IPS-NIHi11 (cell line): ENCODE measurements around the gene SINHCAF.
"Not testable (repeated sequence)": the region's sequence is repeated elsewhere in the genome, so short reads cannot be mapped to it uniquely, and the experiment has no call there.

Experiments
- DNase-seq: peaks from one replicate; pipeline ENCODE4 v3.0.0; 2012; ENCODE audit warnings: mixed read lengths, low spot score

SINHCAF gene, protein sequence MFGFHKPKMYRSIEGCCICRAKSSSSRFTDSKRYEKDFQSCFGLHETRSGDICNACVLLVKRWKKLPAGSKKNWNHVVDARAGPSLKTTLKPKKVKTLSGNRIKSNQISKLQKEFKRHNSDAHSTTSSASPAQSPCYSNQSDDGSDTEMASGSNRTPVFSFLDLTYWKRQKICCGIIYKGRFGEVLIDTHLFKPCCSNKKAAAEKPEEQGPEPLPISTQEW

DNA sequence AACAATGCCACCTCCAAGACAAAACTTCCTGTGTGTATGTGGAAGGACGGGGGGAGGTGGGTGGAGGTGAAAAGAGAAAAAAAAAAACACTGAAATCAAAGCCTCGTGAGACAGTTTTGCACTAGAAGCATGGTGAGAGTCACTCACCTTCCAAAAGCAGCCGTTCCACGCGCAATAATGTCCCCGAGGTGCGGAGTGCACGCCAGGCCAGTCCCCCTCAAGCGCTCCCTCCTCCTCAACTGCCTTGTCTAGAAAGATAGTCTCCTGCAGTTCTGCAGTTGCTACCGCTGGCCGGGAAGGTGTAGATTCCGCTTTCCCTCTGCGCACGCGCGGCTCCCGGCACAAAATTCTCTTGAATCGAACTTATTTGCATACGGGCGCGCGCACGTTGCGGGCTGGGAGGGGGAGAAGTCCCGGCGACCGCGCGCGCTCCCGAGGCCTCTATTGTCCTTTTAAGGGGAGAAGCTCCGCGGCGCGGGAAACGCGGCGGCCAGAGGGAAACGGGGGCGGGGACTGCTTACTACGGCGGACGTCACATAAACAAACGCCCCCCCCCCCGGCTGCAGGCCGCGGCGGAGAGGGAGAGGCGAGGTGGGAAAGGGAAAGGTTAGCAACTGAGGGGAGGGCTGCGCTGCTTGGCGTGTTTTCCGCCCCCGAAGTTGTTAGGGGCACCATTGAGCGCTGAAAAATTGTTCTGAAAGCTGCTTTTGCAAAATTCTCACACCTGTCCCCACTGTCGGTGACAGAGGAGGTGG is at the start of gene SINHCAF:
Gene SINHCAF (minus strand): TSS at position 274 of the 755 bp plus-strand sequence. CDS start 27,946 bp downstream, outside the sequence.
- peak; percentile 94 for DNase-seq

- DNase-seq: not testable (repeated sequence)
Observed at GRCh38 chr12:31375422-31375821, 49.5 kb upstream of the SINHCAF start.

GRCh38 chr12:31371256-31371620 is 45.3 kb upstream of the SINHCAF start:
- no peak for DNase-seq

GRCh38 chr12:31370531-31371255 is 44.7 kb upstream of the SINHCAF start:
- peak; percentile 68 for DNase-seq

DNA sequence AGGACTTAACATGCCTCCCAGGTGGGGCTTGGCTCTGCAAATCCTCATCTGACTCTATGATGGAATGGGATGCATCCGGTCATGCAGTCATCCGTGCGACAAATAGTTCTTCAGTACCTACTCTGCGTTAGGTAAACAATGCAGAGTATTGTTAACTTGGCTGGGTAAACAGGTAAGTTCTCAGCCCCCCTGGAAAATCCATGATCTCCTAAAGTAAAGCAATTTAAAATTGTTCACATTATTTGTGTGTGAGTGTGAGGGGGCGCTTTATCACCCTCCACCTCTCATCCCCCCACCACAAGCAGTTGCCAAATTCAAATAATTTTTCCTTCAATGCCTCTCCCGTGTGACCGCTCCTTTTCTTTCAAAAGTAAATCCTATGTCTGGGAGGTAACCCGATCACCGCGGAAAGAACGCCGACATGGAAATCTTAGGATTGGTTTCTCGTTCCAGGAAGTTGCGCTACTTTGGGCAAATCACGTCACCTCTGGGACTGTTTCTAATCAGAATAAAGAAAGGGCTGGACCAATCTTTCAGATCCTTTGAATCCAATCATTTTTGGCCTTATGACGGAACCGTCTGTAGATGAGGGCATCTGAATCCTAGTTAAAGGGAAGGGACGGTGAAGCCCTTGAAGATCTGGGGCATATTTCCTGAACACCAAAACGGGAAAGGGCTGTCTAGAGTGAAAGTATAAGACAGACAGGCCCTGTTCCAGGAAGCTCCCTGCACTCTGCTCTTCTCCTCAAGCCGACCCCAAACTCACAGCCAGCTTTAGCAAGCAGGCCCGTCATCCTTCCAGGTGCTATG is 44.0 kb upstream of the SINHCAF start:
- DNase-seq: no peak

- DNase-seq: no peak
Observed at GRCh38 chr12:31368666-31369361, 42.9 kb upstream of the SINHCAF start.

DNA sequence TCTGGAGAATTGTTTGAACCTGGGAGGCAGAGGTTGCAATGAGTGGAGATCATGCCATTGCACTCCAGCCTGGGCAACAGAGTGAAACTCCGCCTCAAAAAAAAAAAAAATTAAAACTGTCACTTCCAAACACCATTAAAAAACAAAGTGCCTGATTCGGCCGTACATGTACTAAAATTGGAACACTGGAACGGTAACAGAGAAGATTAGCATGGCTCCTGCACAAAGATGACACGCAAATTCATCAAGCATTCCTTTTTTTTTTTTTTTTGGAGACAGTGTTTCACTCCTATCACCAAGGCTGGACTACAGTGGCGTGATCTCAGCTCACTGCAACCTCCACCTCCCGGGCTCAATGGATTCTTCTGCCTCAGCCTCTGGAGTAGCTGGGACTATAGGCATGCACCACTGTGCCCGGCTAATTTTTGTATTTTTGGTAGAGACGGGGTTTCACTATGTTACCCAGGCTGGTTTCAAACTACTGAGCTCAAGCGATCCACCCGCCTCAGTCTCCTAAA is 40.2 kb upstream of the SINHCAF start:
- no peak for DNase-seq

GRCh38 chr12:31363831-31364230 is 37.9 kb upstream of the SINHCAF start:
- DNase-seq: no peak

DNA sequence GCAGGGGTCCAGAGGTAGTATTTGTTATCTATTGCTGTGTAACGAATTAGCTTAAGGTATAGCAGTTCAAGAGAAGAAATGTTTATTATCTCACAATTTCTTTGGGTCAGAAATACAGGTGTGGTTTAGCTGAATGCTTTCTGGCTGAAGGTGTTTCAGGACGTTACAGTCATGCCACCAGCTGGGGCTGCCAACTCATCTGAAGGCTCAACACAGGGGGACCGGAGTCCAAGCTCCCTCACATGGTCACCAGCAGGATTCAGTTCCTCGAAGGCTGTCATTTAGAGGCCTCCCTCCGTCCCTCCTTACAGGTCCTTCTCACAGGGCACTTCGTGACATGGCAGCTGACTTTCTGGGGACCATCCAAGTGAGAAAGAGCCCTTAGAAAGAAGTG is 37.5 kb upstream of the SINHCAF start:
- no peak for DNase-seq

DNA sequence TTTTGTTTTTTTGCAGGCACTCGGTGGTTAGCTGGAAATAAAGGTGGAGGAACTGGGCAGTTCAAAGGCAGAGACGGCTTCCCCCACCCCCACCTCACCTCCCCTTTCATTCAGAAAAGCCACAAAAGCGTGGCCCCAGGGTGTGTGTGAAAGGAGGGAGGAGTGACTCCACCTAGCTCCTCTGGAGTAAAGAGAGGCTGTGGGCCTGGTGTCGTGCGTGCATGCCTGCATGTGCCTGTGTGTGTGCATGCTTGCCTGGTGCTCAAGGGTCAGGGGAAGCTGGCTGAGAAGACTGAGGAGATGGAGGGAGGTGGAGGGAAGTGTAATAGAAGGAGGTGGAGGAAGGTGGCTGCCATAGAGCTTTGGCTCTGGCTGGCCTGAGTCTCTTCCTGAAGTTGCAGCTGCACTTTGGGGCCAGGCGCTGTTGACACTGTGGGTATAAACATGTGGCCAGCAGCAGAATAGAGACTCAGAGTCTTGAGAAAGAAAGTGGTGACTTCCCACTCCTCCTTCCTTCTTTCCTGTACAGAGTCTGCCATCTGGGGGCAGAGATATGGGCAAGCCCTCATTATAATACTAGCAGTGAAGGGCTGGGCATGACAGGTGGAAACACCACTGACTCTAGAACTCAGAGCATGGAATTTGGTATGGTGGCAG is 36.9 kb upstream of the SINHCAF start:
- peak; percentile 59 for DNase-seq

- DNase-seq: peak; percentile 61
Observed at GRCh38 chr12:31362115-31362758, 36.3 kb upstream of the SINHCAF start.

DNA sequence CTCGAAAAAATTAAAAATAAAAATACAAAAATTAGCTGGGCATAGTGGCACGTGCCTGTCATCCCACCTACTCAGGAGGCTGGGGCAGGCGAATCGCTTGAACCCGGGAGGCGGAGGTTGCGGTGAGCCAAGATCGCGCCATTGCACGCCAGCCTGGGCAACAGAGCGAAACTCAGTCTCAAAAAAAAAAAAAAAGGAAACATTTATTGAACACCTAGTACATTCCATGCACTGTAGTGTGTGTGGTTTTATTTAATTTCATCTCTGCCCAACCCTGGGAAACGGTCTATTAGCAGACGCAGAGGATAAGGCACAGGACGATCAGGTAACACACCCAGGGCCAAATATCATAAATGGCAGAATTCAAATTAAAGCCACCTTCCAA is 35.8 kb upstream of the SINHCAF start:
- DNase-seq: no peak

- DNase-seq: no peak
Observed at GRCh38 chr12:31355747-31356107, 29.8 kb upstream of the SINHCAF start.

DNA sequence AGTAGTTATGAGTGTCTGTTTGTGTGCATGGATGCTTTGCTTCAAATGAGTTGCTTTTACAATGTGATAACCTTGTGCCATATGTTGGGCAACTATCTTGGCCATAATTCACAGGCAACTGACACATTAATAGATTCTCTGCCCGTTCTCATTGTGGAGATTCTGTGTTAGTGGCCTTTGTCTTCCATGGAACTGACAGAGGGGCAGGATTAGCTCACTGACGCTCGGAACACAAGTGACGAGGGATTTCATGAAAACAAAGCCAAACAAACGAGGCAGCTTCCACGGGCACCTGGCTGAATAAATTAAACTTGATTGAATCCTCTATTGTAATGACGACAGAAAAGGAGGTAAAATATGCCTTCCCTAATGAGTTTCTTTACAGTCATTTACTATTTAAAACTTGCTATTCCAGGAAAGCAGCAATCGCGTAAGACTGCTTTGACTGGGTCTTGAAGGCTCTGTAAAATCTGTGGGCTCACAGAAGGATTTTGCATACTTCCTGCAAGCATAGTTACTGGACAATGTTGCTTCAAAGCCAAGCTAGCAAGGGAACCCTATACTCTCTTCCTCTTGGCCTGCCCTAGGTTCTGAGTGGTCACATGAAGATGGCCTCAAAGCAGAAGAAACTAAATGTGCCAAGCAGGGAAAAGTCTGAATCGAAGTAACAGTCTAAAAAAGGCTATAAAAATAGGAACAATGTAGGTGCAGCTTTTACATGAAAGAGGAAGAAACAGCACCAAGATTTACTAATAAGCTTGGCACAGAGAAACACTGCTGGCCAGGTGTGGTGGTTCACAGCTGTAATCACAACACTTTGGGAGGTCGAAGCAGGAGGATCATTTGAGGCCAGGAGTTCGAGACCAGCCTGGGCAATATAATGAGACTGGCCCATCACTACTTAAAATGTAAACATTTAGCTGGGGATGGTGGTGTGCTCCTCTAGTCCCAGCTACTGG is 28.1 kb upstream of the SINHCAF start:
- no peak for DNase-seq

- DNase-seq: no peak
Observed at GRCh38 chr12:31346267-31346666, 20.3 kb upstream of the SINHCAF start.

DNA sequence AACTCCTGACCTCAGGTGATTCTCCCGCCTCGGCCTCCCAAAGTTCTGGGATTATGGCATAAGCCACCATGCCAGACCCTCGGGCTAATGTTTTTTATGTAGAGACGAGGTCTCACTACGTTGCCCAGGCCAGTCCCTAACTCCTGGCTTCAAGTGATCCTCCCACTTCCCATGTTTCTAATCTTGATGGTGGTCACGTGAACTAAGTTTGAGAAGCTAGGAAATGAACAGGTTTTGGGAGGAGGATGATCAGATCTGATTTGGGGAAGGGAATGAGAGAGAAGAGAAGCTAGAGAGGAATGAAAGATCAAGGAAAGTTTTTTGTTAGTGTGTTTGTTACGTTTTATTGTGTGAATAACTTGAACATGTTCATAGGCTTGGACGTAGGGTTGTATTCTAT is 17.2 kb upstream of the SINHCAF start:
- DNase-seq: no peak

DNA sequence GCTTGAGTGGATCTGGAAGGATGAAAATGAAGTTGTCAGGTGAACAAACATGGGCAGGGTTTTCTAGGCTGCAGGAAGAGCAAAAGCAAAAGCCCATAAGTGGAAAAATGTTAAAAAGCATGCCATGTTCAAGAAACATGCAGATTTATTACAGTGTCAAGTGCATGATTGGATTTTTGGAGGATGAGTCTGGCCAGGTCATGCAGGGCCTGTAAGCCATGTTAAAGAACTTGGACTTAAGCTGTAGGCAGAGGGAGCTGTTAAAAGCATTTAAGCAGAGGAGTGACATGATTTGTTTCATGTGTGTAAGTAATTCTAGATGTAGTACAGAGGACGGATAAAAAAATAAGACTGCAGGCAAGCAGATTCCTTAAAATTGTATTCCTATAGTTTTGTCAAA is 16.3 kb upstream of the SINHCAF start:
- no peak for DNase-seq

- DNase-seq: peak; percentile 44
Observed at GRCh38 chr12:31339831-31340622, 14.1 kb upstream of the SINHCAF start.
